ENCODE results near the gene ANKRD42.

The ANKRD42 gene

DNA sequence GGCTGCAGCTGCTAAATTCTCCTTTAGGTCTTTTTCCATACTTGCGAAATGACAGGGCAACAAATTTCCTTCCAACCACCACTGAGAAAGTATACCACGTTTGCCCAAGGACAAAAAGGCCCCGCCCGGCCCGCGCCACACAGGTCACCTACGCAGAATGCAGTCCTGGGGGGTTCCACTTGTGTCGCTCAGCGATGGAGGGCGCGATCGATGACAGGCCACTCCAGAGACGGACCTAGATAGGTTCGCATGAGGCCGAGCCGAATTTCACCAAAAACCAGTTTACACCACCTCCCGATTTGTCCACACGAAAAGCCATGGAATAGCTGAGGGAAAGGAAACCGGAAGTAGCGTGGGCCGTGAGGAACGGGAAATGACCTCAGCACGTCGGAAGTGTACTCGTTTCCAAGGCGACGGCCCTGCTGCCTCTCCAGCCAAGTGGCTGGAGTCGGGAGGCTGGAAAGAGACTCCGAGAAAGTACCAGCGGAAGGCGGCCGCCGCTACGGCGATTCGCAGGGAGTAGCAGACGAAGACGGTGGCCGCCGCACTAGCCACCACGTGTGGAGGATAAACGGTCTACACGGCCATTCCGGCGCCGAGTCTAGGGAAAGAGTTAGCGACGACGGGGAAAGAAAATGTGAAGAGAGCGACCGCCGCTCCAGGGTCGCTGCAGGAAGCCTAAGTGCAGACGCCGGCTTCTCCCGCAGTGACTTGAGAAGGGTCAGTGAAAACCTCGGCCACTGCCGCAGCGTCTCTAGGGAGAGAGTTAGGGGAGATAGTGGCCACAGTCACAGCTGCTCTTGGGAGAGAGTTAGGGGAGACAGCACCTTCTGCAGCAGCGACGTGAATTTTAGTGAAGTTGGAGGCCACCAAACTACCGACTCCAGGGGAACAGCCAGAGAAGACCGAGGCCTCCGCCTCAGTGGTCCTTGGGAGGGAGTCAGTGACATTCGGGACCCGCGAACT, at the start of gene ANKRD42:
Gene ANKRD42, plus strand, starts transcription at position 398 of the 966 bp plus-strand sequence. CDS start 959 bp downstream, outside the sequence.
- peak; percentile 84 to 87 for ATAC-seq

DNA sequence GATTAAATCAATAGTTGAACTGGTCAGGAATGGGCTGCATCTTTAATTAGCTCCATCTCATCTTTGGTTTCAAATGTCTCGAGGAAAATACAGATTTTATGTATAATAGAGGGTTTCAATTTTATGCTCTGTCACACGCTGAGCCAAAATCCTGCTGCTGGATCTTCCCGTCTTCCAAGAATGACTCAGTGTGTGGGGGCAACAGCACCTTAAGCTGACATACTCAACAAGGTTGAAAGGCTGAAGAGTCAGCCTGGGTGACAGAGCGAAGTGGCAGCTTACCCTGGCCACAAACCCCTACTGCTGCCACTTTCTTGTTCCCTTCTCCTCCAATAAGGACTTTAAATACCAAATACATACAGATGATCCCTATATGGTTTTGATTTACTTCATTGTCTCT, 45.6 kb upstream of the ANKRD42 start:
- no peak for ATAC-seq

- ATAC-seq, result no peak
Measured at GRCh38 chr11:83150450-83150849, 43.1 kb upstream of the ANKRD42 start.

- no peak for ATAC-seq
Measured at GRCh38 chr11:83151274-83151977, 42.1 kb upstream of the ANKRD42 start.

- no peak for ATAC-seq
Measured at GRCh38 chr11:83152264-83152663, 41.2 kb upstream of the ANKRD42 start.

GRCh38 chr11:83153764-83154163, 39.7 kb upstream of the ANKRD42 start:
- ATAC-seq, result no peak

DNA sequence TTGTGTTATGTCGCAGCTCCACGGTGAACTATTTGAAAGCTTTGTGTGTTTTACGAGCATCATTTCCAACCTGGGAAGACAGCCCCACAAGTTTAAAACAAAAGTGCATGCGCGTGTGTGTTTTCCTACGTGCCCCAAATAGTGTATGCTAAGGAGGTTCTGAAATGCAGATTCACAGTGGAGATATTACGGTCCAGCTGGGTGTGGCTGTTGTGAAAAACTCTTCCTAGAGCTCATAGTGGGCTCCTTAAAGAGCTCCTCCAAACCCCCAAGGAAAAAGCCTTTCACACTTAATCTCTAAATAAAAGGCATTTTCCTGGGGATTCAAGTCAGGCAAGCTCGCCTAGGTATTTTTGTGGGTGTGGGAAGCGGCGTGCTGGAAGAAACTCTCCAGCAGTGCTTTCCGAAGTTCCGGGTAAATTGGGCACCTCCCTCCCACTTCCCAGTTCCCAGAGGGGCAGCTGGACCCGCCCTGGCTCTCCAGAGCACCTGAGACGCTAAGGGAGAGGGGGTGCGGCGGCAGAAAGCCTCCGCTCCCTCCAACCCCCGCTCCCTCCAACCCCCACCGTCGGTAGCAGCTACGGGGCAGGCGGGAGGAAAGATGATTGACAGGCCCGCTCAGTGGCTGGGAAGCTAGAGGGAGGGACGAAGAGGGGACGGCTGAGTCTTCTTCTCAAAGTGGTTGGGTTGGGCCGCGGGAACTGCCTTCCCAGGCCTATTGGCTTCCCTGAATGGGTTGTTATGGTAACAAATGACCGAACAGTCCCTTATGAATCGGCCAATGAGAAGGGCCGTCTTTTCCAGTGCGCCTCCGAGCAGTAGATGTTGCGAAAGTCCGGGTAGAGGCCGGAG, 37.1 kb upstream of the ANKRD42 start:
- ATAC-seq, result peak; percentile 95

- peak; percentile 3 to 11 for ATAC-seq
Measured at GRCh38 chr11:83156996-83157593, 36.4 kb upstream of the ANKRD42 start, which contains the start of gene PCF11. PCF11 (plus strand) TSS chr11:83157131; CDS start chr11:83157440, 309 bp downstream.

DNA sequence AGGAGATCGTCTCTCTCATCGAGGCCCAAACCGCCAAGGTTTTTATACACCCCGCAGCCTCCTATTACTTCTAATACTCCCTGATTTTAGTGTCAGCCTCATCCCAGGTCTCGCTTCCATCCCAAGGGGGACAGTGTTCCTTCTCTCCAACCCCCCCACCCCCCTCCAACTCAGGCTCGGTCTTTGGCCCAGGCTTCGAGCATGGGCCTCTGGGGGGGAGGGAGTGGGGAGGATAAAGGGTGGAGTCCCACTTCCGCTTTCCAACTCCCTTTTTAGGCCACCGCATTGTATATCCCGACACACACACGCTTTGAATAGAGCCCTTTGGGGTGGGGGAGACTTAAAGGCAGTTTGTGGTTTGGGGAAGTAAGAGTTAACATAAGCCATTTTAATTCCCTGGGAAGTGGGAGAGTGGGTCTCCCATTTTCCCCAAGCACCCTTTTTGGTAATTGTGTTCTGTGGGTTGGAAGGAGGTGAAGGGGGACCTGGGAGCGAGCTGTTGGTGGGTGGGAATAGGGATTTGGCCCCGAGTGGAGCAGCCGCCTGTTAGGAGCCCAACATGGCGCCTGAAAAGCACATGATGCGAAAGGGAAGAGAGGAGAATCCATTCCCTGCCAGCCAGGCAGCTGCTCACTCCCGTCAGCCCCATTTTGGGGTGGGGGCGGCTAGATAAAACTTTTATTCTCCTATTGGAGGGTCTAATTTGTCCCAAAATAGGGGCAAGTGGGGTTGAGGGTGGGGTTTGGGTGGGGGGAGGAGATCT, 35.7 kb upstream of the ANKRD42 start:
- ATAC-seq, result no peak

- no peak for ATAC-seq
Measured at GRCh38 chr11:83158357-83158786, 35.1 kb upstream of the ANKRD42 start.

DNA sequence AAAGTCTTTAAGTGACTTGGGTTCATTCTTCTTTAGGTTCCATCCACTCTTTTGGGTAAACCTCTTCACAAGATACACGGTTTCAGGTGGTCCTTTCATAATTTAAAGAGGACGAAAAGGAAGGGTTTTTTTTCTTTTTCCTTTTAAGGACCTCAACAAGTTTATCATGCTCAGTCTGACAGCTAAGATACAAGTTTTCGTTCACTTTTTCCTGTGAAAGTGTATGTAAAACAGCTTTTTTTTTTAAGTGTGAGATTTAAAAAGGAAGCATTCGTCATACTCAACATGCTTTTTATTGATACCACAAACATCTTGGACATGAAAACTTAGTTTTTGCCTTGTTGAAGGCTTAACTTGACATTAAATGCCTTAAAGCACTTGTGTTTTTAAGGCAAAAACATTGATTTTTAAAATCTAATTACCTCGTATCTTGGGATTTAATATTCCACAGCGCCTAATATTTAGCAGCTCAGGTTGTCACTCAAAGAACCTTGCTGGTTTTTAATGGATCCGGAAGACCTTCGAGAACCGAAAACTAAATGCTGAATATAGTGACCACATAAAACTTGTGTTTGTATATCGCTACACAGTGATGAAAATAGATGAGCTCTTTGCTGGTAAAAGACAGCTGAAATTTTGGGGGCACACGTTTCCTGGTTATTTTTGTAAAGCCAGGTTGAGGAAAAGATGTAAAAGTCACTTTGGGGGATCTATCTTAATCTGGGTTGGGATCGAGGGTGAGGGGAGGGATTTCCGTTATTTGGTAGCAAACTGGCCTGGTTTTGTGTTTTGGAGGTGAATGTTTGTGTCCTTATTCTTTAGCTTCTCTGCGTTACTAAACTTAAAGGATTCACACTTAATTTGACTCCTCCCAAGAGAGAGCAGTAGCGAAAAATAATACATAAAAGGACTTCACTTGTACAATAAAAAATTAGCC, 34.3 kb upstream of the ANKRD42 start:
- no peak for ATAC-seq

- ATAC-seq, result no peak
Measured at GRCh38 chr11:83159902-83160865, 33.3 kb upstream of the ANKRD42 start.

GRCh38 chr11:83161610-83162199, 31.8 kb upstream of the ANKRD42 start:
- ATAC-seq, result no peak

GRCh38 chr11:83162377-83162776, 31.1 kb upstream of the ANKRD42 start:
- ATAC-seq, result peak; percentile 62 to 71

GRCh38 chr11:83166193-83166866, 27.2 kb upstream of the ANKRD42 start:
- no peak for ATAC-seq

GRCh38 chr11:83168756-83169155, 24.8 kb upstream of the ANKRD42 start:
- no peak for ATAC-seq

- no peak for ATAC-seq
Measured at GRCh38 chr11:83170865-83171264, 22.6 kb upstream of the ANKRD42 start.

GRCh38 chr11:83172551-83172950, 21.0 kb upstream of the ANKRD42 start:
- peak; percentile 46 to 69 for ATAC-seq
